ENCODE results near the gene MCUB. TPM values are rescaled to one million over a fixed set of nuclear protein-coding genes. Genes with fewer than 3 reads are reported as not detected.

The MCUB gene
- total RNA-seq, 1 experiment from 2014 or later, result 14.8 TPM

DNA sequence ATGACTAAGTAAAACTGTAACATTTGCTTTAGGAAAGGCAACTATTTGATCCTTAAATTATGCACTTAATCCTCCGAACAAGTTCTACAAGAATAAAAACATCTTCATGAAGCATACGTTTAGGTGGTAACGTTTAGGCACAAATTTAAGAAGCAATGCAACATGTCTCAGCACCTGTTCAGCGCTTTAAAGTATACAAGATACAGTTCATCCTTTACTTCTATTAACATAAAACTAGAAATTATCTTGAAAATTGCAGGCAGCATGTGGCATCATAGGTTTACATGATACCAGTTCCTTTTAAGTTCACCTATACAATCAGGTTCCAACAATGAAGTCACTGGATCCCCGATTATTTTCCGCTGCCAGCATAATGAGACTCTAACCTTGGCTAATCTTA, 168.3 kb downstream of the MCUB start:
- Histone ChIP-seq H3K23ac (ENCODE audit: insufficient read length, low read depth, low read length) (no peak overlapping the region), H3K23me2 (ENCODE audit: insufficient read length, low read depth, low read length, poor library complexity, severe bottlenecking) (peaks cover 4% of the 10 kb centered on the region), H3K4ac (ENCODE audit: low read depth, low read length) (no peak overlapping the region), H3K18ac (ENCODE audit: insufficient read length, low read depth, low read length) (no peak overlapping the region), H3K4me2 (ENCODE audit: insufficient read depth, insufficient read length, low read length) (peak overlapping the region; percentile 100), H4K5ac (ENCODE audit: insufficient read length, low read depth, low read length) (no peak overlapping the region), H4K20me1 (ENCODE audit: control insufficient read depth, insufficient read depth, insufficient read length) (no peaks in the 10 kb centered on the region), H3K14ac (ENCODE audit: insufficient read depth, low read length) (no peak overlapping the region), H3K27me3 (ENCODE audit: insufficient read depth, low read length) (no peaks in the 10 kb centered on the region), H4K8ac (replicated peaks; ENCODE audit: insufficient read length, low read depth, low read length) (no peak overlapping the region), H2BK20ac (ENCODE audit: low read depth, low read length, poor library complexity, severe bottlenecking) (no peak overlapping the region), H2BK5ac (ENCODE audit: insufficient read length, low read length) (no peak overlapping the region), H3K56ac (ENCODE audit: insufficient read length, low read depth, low read length) (no peak overlapping the region), H3K4me1 (ENCODE audit: insufficient read depth, low read length) (no peaks in the 10 kb centered on the region), H3K9ac (ENCODE audit: extremely low read depth, insufficient read length, low read length) (peak overlapping the region; percentile 96), H3T11ph (ENCODE audit: low read length) (no peak overlapping the region), H3K9me3 (ENCODE audit: control insufficient read depth, low read depth, low read length) (no peaks in the 10 kb centered on the region), H2AK5ac (ENCODE audit: insufficient read length, low read length) (no peak overlapping the region), H2AFZ (ENCODE audit: low read length) (no peak overlapping the region), H3K79me1 (ENCODE audit: insufficient read depth, low read depth, low read length, poor library complexity, severe bottlenecking) (no peaks in the 10 kb centered on the region), H4K91ac (ENCODE audit: insufficient read length, low read depth, low read length) (no peak overlapping the region), H2BK120ac (ENCODE audit: low read depth, low read length, poor library complexity, severe bottlenecking) (no peak overlapping the region), H3K27ac (ENCODE audit: insufficient read length, low read depth, low read length) (no peak overlapping the region), H2BK15ac (ENCODE audit: low read depth, low read length) (no peak overlapping the region), H3K79me2 (ENCODE audit: insufficient read depth, low read length) (peaks cover 11% of the 10 kb centered on the region; the same call in 1 of the 2 replicates), H2BK12ac (ENCODE audit: insufficient read length, low read depth, low read length) (no peak overlapping the region)
- peaks cover 4 to 14% (median 8%) of the 10 kb centered on the region in 3 experiments; a peak in 6 of 7 replicates for H3K36me3 Mint-ChIP-seq (ENCODE audit: insufficient read depth in 1 of 3, low read depth in 3 of 3)
- peak overlapping the region in 1 of 3 experiments; percentile 3; a peak in 1 of 7 replicates for H3K27ac Mint-ChIP-seq
- peaks cover 12 to 14% of the 10 kb centered on the region in 2 experiments for H3K4me1 Mint-ChIP-seq
- no peaks in the 10 kb centered on the region for H3K27me3 Mint-ChIP-seq (ENCODE audit: low read depth)
- H3K9me3 Mint-ChIP-seq, result no peaks in the 10 kb centered on the region
- TF ChIP-seq, protein P1, sequence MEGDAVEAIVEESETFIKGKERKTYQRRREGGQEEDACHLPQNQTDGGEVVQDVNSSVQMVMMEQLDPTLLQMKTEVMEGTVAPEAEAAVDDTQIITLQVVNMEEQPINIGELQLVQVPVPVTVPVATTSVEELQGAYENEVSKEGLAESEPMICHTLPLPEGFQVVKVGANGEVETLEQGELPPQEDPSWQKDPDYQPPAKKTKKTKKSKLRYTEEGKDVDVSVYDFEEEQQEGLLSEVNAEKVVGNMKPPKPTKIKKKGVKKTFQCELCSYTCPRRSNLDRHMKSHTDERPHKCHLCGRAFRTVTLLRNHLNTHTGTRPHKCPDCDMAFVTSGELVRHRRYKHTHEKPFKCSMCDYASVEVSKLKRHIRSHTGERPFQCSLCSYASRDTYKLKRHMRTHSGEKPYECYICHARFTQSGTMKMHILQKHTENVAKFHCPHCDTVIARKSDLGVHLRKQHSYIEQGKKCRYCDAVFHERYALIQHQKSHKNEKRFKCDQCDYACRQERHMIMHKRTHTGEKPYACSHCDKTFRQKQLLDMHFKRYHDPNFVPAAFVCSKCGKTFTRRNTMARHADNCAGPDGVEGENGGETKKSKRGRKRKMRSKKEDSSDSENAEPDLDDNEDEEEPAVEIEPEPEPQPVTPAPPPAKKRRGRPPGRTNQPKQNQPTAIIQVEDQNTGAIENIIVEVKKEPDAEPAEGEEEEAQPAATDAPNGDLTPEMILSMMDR (conservative IDR thresholded peaks at IDR 0.05), result no peak
- DNase-seq, result no peak
- H3K4me3 Mint-ChIP-seq, result peak overlapping the region; percentile 94 to 95
- no CpG with 5 or more reads among the region's 6 CpGs for WGBS (ENCODE audit: extremely low coverage, insufficient read length, low lambda C conversion rate)

Measured in H9 (cell line).